Measurements from ENCODE around the gene TMEM198. TPM values are rescaled to one million over a fixed set of nuclear protein-coding genes. Genes with fewer than 3 reads are reported as not detected.

The TMEM198 gene
- total and polyA plus RNA-seq, 9 of the 15 experiments (the other 6 are each of a cell fraction or from before 2014, with no cell fraction given) = 0.03 to 3.8 (median 1.0) TPM

- TF ChIP-seq, protein P1, sequence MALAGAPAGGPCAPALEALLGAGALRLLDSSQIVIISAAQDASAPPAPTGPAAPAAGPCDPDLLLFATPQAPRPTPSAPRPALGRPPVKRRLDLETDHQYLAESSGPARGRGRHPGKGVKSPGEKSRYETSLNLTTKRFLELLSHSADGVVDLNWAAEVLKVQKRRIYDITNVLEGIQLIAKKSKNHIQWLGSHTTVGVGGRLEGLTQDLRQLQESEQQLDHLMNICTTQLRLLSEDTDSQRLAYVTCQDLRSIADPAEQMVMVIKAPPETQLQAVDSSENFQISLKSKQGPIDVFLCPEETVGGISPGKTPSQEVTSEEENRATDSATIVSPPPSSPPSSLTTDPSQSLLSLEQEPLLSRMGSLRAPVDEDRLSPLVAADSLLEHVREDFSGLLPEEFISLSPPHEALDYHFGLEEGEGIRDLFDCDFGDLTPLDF (CRISPR knock-in tag; IDR thresholded peaks at IDR 0.05) = no peak
- TF ChIP-seq ZNF561 (CRISPR knock-in tag; conservative IDR thresholded peaks at IDR 0.05) = no peak
- peak; percentile 76 for TF ChIP-seq NFE2 (IDR thresholded peaks at IDR 0.05; ENCODE audit: low read depth)
- no peak for TF ChIP-seq RBM14 (IDR thresholded peaks at IDR 0.05; ENCODE audit: borderline replicate concordance, insufficient read depth, low read depth, low read length)
- peak; percentile 65 for TF ChIP-seq DPF2 (IDR thresholded peaks at IDR 0.05)
- peak; percentile 65 for TF ChIP-seq SMARCE1 (IDR thresholded peaks at IDR 0.05)
- no peak for TF ChIP-seq PBX2 (CRISPR knock-in tag; IDR thresholded peaks at IDR 0.05; ENCODE audit: low read depth)
- TF ChIP-seq PBX2 (tag; conservative IDR thresholded peaks at IDR 0.05; ENCODE audit: low read depth) = peak; percentile 76
- TF ChIP-seq EP300 (IDR thresholded peaks at IDR 0.05; ENCODE audit: low read length) = peak; percentile 48; the same call in 1 of the 2 replicates
- no peak for TF ChIP-seq ZNF75A (CRISPR knock-in tag; IDR thresholded peaks at IDR 0.05)
- peak; percentile 56 for TF ChIP-seq ZNF395 (CRISPR knock-in tag; IDR thresholded peaks at IDR 0.05)
- TF ChIP-seq TEAD4 (IDR thresholded peaks at IDR 0.05; ENCODE audit: low read length) = peak; percentile 15; the same call in 1 of the 2 replicates
- no peak for TF ChIP-seq TEAD4 (CRISPR knock-in tag; IDR thresholded peaks at IDR 0.05; ENCODE audit: borderline replicate concordance)
- TF ChIP-seq, protein P2, sequence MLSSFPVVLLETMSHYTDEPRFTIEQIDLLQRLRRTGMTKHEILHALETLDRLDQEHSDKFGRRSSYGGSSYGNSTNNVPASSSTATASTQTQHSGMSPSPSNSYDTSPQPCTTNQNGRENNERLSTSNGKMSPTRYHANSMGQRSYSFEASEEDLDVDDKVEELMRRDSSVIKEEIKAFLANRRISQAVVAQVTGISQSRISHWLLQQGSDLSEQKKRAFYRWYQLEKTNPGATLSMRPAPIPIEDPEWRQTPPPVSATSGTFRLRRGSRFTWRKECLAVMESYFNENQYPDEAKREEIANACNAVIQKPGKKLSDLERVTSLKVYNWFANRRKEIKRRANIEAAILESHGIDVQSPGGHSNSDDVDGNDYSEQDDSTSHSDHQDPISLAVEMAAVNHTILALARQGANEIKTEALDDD (IDR thresholded peaks at IDR 0.05) = no peak
- TF ChIP-seq C11orf30 (IDR thresholded peaks at IDR 0.05; ENCODE audit: low read depth) = peak; percentile 71
- peak; percentile 53; the same call in 1 of the 2 replicates for TF ChIP-seq SMAD4 (CRISPR knock-in tag; conservative IDR thresholded peaks at IDR 0.05)
- TF ChIP-seq CXXC5 (CRISPR knock-in tag; IDR thresholded peaks at IDR 0.05) = peak; percentile 18; the same call in 1 of the 2 replicates
- TF ChIP-seq ZNF766 (CRISPR knock-in tag; conservative IDR thresholded peaks at IDR 0.05) = peak; percentile 45; the same call in 1 of the 2 replicates
- 0 out of 2 replicates have a peak, but pooled peaks have one; percentile 22 for TF ChIP-seq MYNN (IDR thresholded peaks at IDR 0.05)
- TF ChIP-seq MYNN (CRISPR knock-in tag; IDR thresholded peaks at IDR 0.05) = no peak
- peak; percentile 50 for TF ChIP-seq SMARCA4 (IDR thresholded peaks at IDR 0.05)
- TF ChIP-seq MTA1 (IDR thresholded peaks at IDR 0.05; ENCODE audit: borderline replicate concordance) = 0 out of 2 replicates have a peak, but pooled peaks have one; percentile 50
- no peak for TF ChIP-seq SRSF7 (optimal IDR thresholded peaks at IDR 0.05; ENCODE audit: low read depth, low read length)
- peak; percentile 53 for TF ChIP-seq ZNF316 (IDR thresholded peaks at IDR 0.05)
These were observed 21.5 kb upstream of the TMEM198 start (continued) for GRCh38 chr2:219522111-219523030.

Data from K562 (cell line).